Esophagus muscularis mucosa (tissue), 4 donors: ENCODE data around the gene ADAMTS14. TPM values are rescaled to one million over a fixed set of nuclear protein-coding genes. Genes with fewer than 3 reads are reported as not detected.

Source experiments
- DNase-seq: peaks from one replicate; pipeline ENCODE4 v3.0.0-alpha.2; 2017; ENCODE audit errors: extremely low spot score
- H3K27ac ChIP-seq, 4 donors: fragments of 200-600 bp; sonication (generic); replicated peaks in 1 of 4; 1 replicate in 3 of 4; 2 replicates in 1 of 4; pipeline ENCODE4 v1.5.1; 2016 to 2019; ENCODE audit warnings: mild to moderate bottlenecking in 1 of 4
- H3K27me3 ChIP-seq, 4 donors: fragments of 200-600 bp; sonication (generic); one replicate each; pipeline versions ENCODE4 v1.5.1 to v1.6.0; 2016 to 2019
- H3K36me3 ChIP-seq, 4 donors: fragments of 200-600 bp; sonication (generic); one replicate each; pipeline ENCODE4 v1.5.1; 2016 to 2019
- H3K4me1 ChIP-seq, 4 donors: fragments of 200-600 bp; sonication (generic); one replicate each; pipeline ENCODE4 v1.5.1; 2016 to 2019
- H3K4me3 ChIP-seq, 4 donors: fragments of 200-600 bp; sonication (generic); 1 replicate in 2 of 4; 2 replicates in 2 of 4; pipeline ENCODE4 v1.5.1; 2016 to 2019; ENCODE audit warnings: mild to moderate bottlenecking in 4 of 4, moderate library complexity in 1 of 4
- H3K9me3 ChIP-seq, 4 donors: fragments of 200-600 bp; sonication (generic); 1 replicate in 3 of 4; 2 replicates in 1 of 4; pipeline ENCODE4 v1.5.1; 2016 to 2019
- EP300 ChIP-seq: sonication (generic); formaldehyde crosslinking; IDR thresholded peaks from one replicate; pipeline ENCODE4 v1.6.1; 2017; ENCODE audit warnings: antibody characterized with exemption
- POLR2A ChIP-seq: fragments of 450-650 bp; IDR thresholded peaks from one replicate; pipeline ENCODE4 v1.6.1; 2017; ENCODE audit warnings: antibody characterized with exemption, moderate library complexity, mild to moderate bottlenecking, low read depth
- POLR2AphosphoS5 ChIP-seq, 2 donors: sonication (generic); formaldehyde crosslinking; IDR thresholded peaks; one replicate each; pipeline ENCODE4 v1.6.1; 2017; ENCODE audit warnings: antibody characterized with exemption in 2 of 2
- WGBS: methylation state at CpG from one replicate; pipeline ENCODE4 v1.1.5; 2018; 5-methylcytosine and 5-hydroxymethylcytosine counted together
- intact Hi-C: fragments of 100-400 bp; cut with DNase I; formaldehyde crosslinking; loops from one replicate; pipeline ENCODE4 v1.15.1; 2023
- total RNA-seq, 4 donors: library from RNA; depleted of rRNA; stranded (reverse); fragments of >200 nt; gene quantifications; one replicate each; pipeline versions ENCODE4 v1.1.0 to v1.2.1, GENCODE V29; 2016
- TF ChIP-seq, protein P1 (sequence below), 3 experiments: fragments of 200-600 bp in 2 of 3; fragments of 450-650 bp in 1 of 3; sonication (generic) in 2 of 3; IDR thresholded peaks; one replicate each; pipeline ENCODE4 v1.5.1; 2017 to 2019; ENCODE audit warnings: antibody characterized with exemption in 3 of 3, mild to moderate bottlenecking in 2 of 3, moderate library complexity in 1 of 3

ADAMTS14 gene
- total RNA-seq, 4 donors from 2014 or later, result 0.13 to 0.50 TPM; not detected in 2

- TF ChIP-seq POLR2A (no peak), EP300 (no peak), POLR2AphosphoS5 (IDR thresholded peaks at IDR 0.05) (no peak)
- TF ChIP-seq, protein P1, sequence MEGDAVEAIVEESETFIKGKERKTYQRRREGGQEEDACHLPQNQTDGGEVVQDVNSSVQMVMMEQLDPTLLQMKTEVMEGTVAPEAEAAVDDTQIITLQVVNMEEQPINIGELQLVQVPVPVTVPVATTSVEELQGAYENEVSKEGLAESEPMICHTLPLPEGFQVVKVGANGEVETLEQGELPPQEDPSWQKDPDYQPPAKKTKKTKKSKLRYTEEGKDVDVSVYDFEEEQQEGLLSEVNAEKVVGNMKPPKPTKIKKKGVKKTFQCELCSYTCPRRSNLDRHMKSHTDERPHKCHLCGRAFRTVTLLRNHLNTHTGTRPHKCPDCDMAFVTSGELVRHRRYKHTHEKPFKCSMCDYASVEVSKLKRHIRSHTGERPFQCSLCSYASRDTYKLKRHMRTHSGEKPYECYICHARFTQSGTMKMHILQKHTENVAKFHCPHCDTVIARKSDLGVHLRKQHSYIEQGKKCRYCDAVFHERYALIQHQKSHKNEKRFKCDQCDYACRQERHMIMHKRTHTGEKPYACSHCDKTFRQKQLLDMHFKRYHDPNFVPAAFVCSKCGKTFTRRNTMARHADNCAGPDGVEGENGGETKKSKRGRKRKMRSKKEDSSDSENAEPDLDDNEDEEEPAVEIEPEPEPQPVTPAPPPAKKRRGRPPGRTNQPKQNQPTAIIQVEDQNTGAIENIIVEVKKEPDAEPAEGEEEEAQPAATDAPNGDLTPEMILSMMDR (IDR thresholded peaks at IDR 0.05), result no peak
- no peaks in the 10 kb centered on the region for H3K9me3 ChIP-seq
- H3K27me3 ChIP-seq, result peaks cover 0 to 53% (median 3%) of the 10 kb centered on the region in 4 donors
- peaks cover 14 to 25% (median 15%) of the 10 kb centered on the region in 4 donors for H3K4me1 ChIP-seq
- no peak for DNase-seq
- WGBS, result 85% methylated on average over 9 of the region's 9 CpGs
- intact Hi-C loops, result no loop called here
- no peak overlapping the region for H3K4me3 ChIP-seq
- H3K36me3 ChIP-seq, result no peaks in the 10 kb centered on the region
- H3K27ac ChIP-seq, result no peak overlapping the region
These were observed 5.4 kb downstream of the ADAMTS14 start for GRCh38 chr10:70677620-70678249.

- H3K36me3 ChIP-seq, result no peaks in the 10 kb centered on the region
- no peak overlapping the region for H3K4me3 ChIP-seq
- H3K4me1 ChIP-seq, result peaks cover 9 to 20% (median 10%) of the 10 kb centered on the region in 4 donors
- 92% methylated on average over 3 of the region's 3 CpGs for WGBS
- DNase-seq, result no peak
- H3K27ac ChIP-seq, result no peak overlapping the region
- intact Hi-C loops, result no loop called here
- H3K9me3 ChIP-seq, result no peaks in the 10 kb centered on the region
- TF ChIP-seq, protein P1 (IDR thresholded peaks at IDR 0.05), result no peak
- TF ChIP-seq POLR2AphosphoS5 (IDR thresholded peaks at IDR 0.05) (no peak), EP300 (no peak), POLR2A (no peak)
- H3K27me3 ChIP-seq, result peaks cover 0 to 48% (median under 1%) of the 10 kb centered on the region in 4 donors
These were observed 5.9 kb downstream of the ADAMTS14 start for GRCh38 chr10:70678250-70678635.

DNA sequence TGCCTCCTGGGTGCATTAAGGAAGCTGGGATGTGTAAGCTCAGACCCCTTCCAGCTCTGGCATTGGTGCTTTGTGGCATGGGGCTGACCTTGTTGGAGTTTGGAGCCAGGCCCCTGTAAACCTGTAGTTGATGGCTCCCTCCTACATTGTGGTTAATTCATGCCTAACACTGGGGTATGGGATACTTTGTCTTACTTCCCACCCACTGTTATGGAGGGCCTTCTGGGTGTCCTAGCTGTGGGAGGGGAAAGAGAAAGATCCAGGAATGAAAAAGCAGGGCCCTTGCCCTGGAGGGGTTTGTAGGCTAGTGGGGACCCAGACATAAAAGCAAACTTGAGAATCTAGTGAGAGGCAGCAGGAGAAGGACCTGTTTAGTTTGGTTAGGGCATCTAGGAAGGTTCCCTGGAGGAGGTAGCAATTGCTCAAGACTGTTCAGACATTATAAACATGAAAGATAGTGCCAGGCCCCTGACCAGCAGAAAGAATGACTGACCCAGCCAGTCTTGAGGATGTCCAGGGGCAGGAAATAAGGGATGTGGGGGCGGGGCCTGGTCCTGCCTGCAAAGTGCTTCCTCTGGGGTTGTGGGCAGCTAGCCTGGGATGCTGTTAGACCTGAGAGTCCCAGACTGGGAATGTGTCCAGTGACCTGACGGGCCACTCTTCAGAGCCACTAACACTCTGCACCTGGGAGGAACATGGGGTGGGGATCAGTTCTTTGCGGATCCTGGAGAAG is 6.6 kb downstream of the ADAMTS14 start:
- Histone ChIP-seq H3K4me3 (no peak overlapping the region), H3K36me3 (no peaks in the 10 kb centered on the region), H3K4me1 (peaks cover 2 to 14% (median 3%) of the 10 kb centered on the region in 4 donors), H3K9me3 (no peaks in the 10 kb centered on the region), H3K27me3 (peaks cover 0 to 42% (median 0%) of the 10 kb centered on the region in 4 donors), H3K27ac (no peak overlapping the region)
- DNase-seq, result no peak
- intact Hi-C loops, result no loop called here
- TF ChIP-seq, protein P1 (IDR thresholded peaks at IDR 0.05), result no peak
- TF ChIP-seq POLR2A (no peak), POLR2AphosphoS5 (IDR thresholded peaks at IDR 0.05) (no peak), EP300 (no peak)
- 94% methylated on average over 3 of the region's 3 CpGs for WGBS

- H3K4me1 ChIP-seq, result peaks cover 0 to 8% (median 0%) of the 10 kb centered on the region in 4 donors
- no peaks in the 10 kb centered on the region for H3K9me3 ChIP-seq
- H3K4me3 ChIP-seq, result no peak overlapping the region
- TF ChIP-seq POLR2A (no peak), EP300 (no peak), POLR2AphosphoS5 (IDR thresholded peaks at IDR 0.05) (peak in 1 of 2 donors; percentile 7)
- TF ChIP-seq, protein P1 (IDR thresholded peaks at IDR 0.05), result no peak
- peaks cover 0 to 37% (median 0%) of the 10 kb centered on the region in 4 donors for H3K27me3 ChIP-seq
- intact Hi-C loops, result no loop called here
- WGBS, result 71% methylated on average over 8 of the region's 10 CpGs
- no peak for DNase-seq
- H3K27ac ChIP-seq, result no peak overlapping the region
- no peaks in the 10 kb centered on the region for H3K36me3 ChIP-seq
These were observed 7.2 kb downstream of the ADAMTS14 start for GRCh38 chr10:70679498-70679897.
